GM12873 (cell line): ENCODE data around the gene LDLRAD4.

ENCODE experiments used
- CTCF ChIP-seq: IDR thresholded peaks from 2 replicates; pipeline ENCODE4 v1.5.1; 2012; ENCODE audit warnings: low read depth, mild to moderate bottlenecking, moderate library complexity, low read length, control low read depth; ENCODE audit not compliant: insufficient read depth; ENCODE audit errors: missing control alignments

LDLRAD4 gene

GRCh38 chr18:13382366-13382953 is 163.9 kb downstream of the LDLRAD4 start:
- no peak for TF ChIP-seq CTCF

- no peak for TF ChIP-seq CTCF
Measured at GRCh38 chr18:13382954-13383827, 164.6 kb downstream of the LDLRAD4 start.

- no peak for TF ChIP-seq CTCF
Measured at GRCh38 chr18:13386891-13387801, 168.6 kb downstream of the LDLRAD4 start.

GRCh38 chr18:13387855-13388548 is 169.4 kb downstream of the LDLRAD4 start:
- no peak for TF ChIP-seq CTCF

GRCh38 chr18:13388586-13389490 is 170.3 kb downstream of the LDLRAD4 start:
- TF ChIP-seq CTCF: no peak

- TF ChIP-seq CTCF: no peak
Measured at GRCh38 chr18:13389491-13390131, 171.1 kb downstream of the LDLRAD4 start.
